Heart left ventricle (tissue), 13 donors: Measurements from ENCODE around the gene DRAM1.

Experiments used
- CTCF ChIP-seq, 12 donors: fragments of 200-600 bp; sonication (generic) in 4 of 12; IDR thresholded peaks; one replicate each; pipeline versions ENCODE4 v1.5.0 to v1.8.0; 2018 to 2022; ENCODE audit warnings: antibody characterized with exemption in 12 of 12, mild to moderate bottlenecking in 5 of 12
- POLR2A ChIP-seq, 2 donors: fragments of 450-650 bp; IDR thresholded peaks; one replicate each; pipeline ENCODE4 v1.6.1; 2017; ENCODE audit warnings: antibody characterized with exemption in 2 of 2, mild to moderate bottlenecking in 2 of 2, moderate library complexity in 2 of 2
- donor health status: ischemic (EF 13 %, LVEDD 7.1; RV severe dilation, severe dysfunction).
- donor health status: DM: no; HTN: yes; CAD: no.
- donor health status: DM: no; HTN: no; CAD: no.
- donor health status: ischemic (EF 25% LVEDD 6.9; RV normal size, moderate dysfunction).
- donor health status: ischemic (EF 25% LVEDD 5.7; RV mildly dilated, moderate dysfunction).
- donor health status: ischemic (EF 35%, LVEDD 5.7; RV mildly dilated, moderate dysfunction).
- donor health status: nonischemic (EF 11% LVEDD 7.7; RV severe dilation, severe dysfunction).
- donor health status: DM: yes; HTN: yes; CAD: no.
- donor health status: PGD.
- donor health status: ischemic (EF 29% LVEDD 5.4; RV normal size, mild dysfunction).
- donor health status: nonischemic (EF 23%, LVEDD 6.1; RV moderate dilation, normal function).

GRCh38 chr12:101927036-101927435, 49.7 kb downstream of the DRAM1 start:
- TF ChIP-seq CTCF (IDR thresholded peaks at IDR 0.05) (no peak), POLR2A (IDR thresholded peaks at IDR 0.05) (no peak)
